HepG2 (cell line): ENCODE results near the gene FIBP. TPM values are rescaled to one million over a fixed set of nuclear protein-coding genes. Genes with fewer than 3 reads are reported as not detected.

ENCODE experiments used
- ARID4A ChIP-seq: sonication (generic); formaldehyde crosslinking; IDR thresholded peaks from 2 replicates; pipeline ENCODE4 v1.5.0; 2020; ENCODE audit warnings: mild to moderate bottlenecking, missing genetic modification reagents, borderline replicate concordance
- CCDC6 ChIP-seq: sonication (generic); formaldehyde crosslinking; IDR thresholded peaks from 2 replicates; pipeline ENCODE4 v1.8.1; 2022; ENCODE audit warnings: mild to moderate bottlenecking, missing genetic modification reagents, moderate library complexity
- FOSL2 ChIP-seq: sonication (generic); formaldehyde crosslinking; IDR thresholded peaks from 2 replicates; pipeline ENCODE4 v1.4.0; 2020; ENCODE audit warnings: missing genetic modification reagents
- MED1 ChIP-seq: sonication (generic); formaldehyde crosslinking; IDR thresholded peaks from 2 replicates; pipeline ENCODE4 v1.4.0; 2020; ENCODE audit warnings: missing genetic modification reagents
- MTF1 ChIP-seq: sonication (generic); formaldehyde crosslinking; IDR thresholded peaks from 2 replicates; pipeline ENCODE4 v1.5.0; 2020; ENCODE audit warnings: missing genetic modification reagents
- PATZ1 ChIP-seq: sonication (generic); formaldehyde crosslinking; IDR thresholded peaks from 2 replicates; pipeline ENCODE4 v1.4.0; 2020; ENCODE audit warnings: missing genetic modification reagents
- PPARG ChIP-seq: conservative IDR thresholded peaks from 2 replicates; pipeline ENCODE4 v1.6.1; 2016; ENCODE audit warnings: missing biosample characterization, missing genetic modification reagents
- SALL1 ChIP-seq: sonication (generic); formaldehyde crosslinking; IDR thresholded peaks from 2 replicates; pipeline ENCODE4 v1.8.0; 2022; ENCODE audit warnings: mild to moderate bottlenecking, missing genetic modification reagents
- SKIL ChIP-seq: sonication (generic); formaldehyde crosslinking; IDR thresholded peaks from 2 replicates; pipeline ENCODE4 v1.8.0; 2022; ENCODE audit warnings: missing genetic modification reagents, mild to moderate bottlenecking, moderate library complexity, borderline replicate concordance
- SMYD3 ChIP-seq: sonication (generic); formaldehyde crosslinking; IDR thresholded peaks from 2 replicates; pipeline ENCODE4 v1.8.1; 2023; ENCODE audit warnings: mild to moderate bottlenecking, missing genetic modification reagents
- SRSF4 ChIP-seq: fragments of 200-400 bp; formaldehyde crosslinking; IDR thresholded peaks from one replicate; pipeline ENCODE4 v1.6.1; 2018; ENCODE audit warnings: mild to moderate bottlenecking, low read depth, low read length, moderate library complexity; ENCODE audit not compliant: poor library complexity, severe bottlenecking
- TEAD3 ChIP-seq: optimal IDR thresholded peaks from 2 replicates; pipeline ENCODE3; 2016; ENCODE audit warnings: borderline replicate concordance
- TRAFD1 ChIP-seq: sonication (generic); formaldehyde crosslinking; IDR thresholded peaks from 2 replicates; pipeline ENCODE4 v1.5.1; 2020; ENCODE audit warnings: missing genetic modification reagents, mild to moderate bottlenecking, borderline replicate concordance
- ZBTB33 ChIP-seq: sonication (generic); formaldehyde crosslinking; IDR thresholded peaks from 2 replicates; pipeline ENCODE4 v1.4.0; 2020; ENCODE audit warnings: missing genetic modification reagents
- ZFP36L1 ChIP-seq: sonication (generic); formaldehyde crosslinking; IDR thresholded peaks from 2 replicates; pipeline ENCODE4 v1.8.0; 2022; ENCODE audit warnings: mild to moderate bottlenecking, missing genetic modification reagents, moderate library complexity
- ZNF264 ChIP-seq: sonication (generic); formaldehyde crosslinking; IDR thresholded peaks from 2 replicates; pipeline ENCODE4 v1.4.0; 2020; ENCODE audit warnings: missing genetic modification reagents
- ZNF501 ChIP-seq: sonication (generic); formaldehyde crosslinking; IDR thresholded peaks from 2 replicates; pipeline ENCODE4 v1.5.1; 2020; ENCODE audit warnings: mild to moderate bottlenecking, moderate library complexity, missing genetic modification reagents
- ZSCAN29 ChIP-seq: sonication (generic); formaldehyde crosslinking; conservative IDR thresholded peaks from 2 replicates; pipeline ENCODE4 v1.4.0; 2020; ENCODE audit warnings: mild to moderate bottlenecking, missing genetic modification reagents
- polyA plus RNA-seq, 8 experiments: library from polyadenylated mRNA; depleted of rRNA in 3 of 8; stranded (reverse) in 7 of 8; unstranded in 1 of 8; fragments of >200 nt; fragmentation: Illumina TruSeq in 4 of 8; extraction: Trizol in 4 of 8; gene quantifications; 2 replicates each; pipeline versions ENCODE4 v1.2.1 to v1.2.3, GENCODE V29; 2011 to 2016; ENCODE audit warnings: low read depth in 4 of 8, missing spikeins in 1 of 8, mixed read lengths in 1 of 8; ENCODE audit not compliant: insufficient read depth in 1 of 8
- total RNA-seq, 5 experiments: library from RNA; depleted of rRNA; stranded (reverse); fragments of >200 nt; fragmentation: Illumina TruSeq; extraction: Trizol; gene quantifications; 2 replicates each; pipeline ENCODE4 v1.2.3, GENCODE V29; 2016; ENCODE audit warnings: low read depth in 1 of 5

The FIBP gene
- total and polyA plus RNA-seq, 2 of the 13 experiments (the other 11 are each of a cell fraction or from before 2014, with no cell fraction given), result 42.9 to 62.1 TPM

- TF ChIP-seq CCDC6 (CRISPR knock-in tag) (no peak), ZSCAN29 (no peak), ZBTB33 (CRISPR knock-in tag) (no peak), PATZ1 (CRISPR knock-in tag) (peak; percentile 48; the same call in 1 of the 2 replicates), PPARG (peak; percentile 62; the same call in 1 of the 2 replicates), SRSF4 (no peak), FOSL2 (CRISPR knock-in tag) (peak; percentile 76), TRAFD1 (CRISPR knock-in tag) (no peak), ZNF501 (CRISPR knock-in tag) (0 out of 2 replicates have a peak, but pooled peaks have one; percentile 30), TEAD3 (CRISPR knock-in tag) (peak; percentile 11), ARID4A (peak; percentile 59; the same call in 1 of the 2 replicates), SALL1 (CRISPR knock-in tag) (peak; percentile 58), MED1 (CRISPR knock-in tag) (peak; percentile 47; the same call in 1 of the 2 replicates), SKIL (CRISPR knock-in tag) (peak; percentile 94), ZNF264 (0 out of 2 replicates have a peak, but pooled peaks have one; percentile 23), MTF1 (0 out of 2 replicates have a peak, but pooled peaks have one; percentile 37), SMYD3 (no peak), ZFP36L1 (no peak)
Measured at GRCh38 chr11:65854161-65854592, 34.1 kb downstream of the FIBP start (continued).
